ENCODE measurements around the gene ZNF91. TPM values are rescaled to one million over a fixed set of nuclear protein-coding genes. Genes with fewer than 3 reads are reported as not detected.

Gene ZNF91
- total and polyA plus RNA-seq, 9 of the 15 experiments (the other 6 are each of a cell fraction or from before 2014, with no cell fraction given), result 1.0 to 6.7 (median 3.2) TPM

DNA sequence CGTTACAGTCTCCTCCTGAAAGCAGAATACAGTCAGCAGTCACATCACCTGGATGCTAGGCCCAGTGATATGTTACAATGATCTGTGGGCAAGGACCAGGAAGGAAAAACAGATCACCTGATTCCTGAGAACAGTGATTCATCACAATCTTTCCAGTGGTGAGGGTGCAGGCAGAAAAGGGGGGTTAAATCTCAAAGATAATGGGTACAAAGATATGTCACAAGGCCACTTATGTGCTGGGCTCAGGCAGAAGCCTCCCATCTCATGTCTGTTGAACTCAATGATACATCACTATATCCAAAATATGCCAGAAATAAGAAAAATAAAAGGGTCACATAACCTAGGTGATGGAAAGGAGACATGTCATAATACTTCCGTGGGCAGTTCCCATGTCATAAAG, 10.8 kb upstream of the ZNF91 start:
- Histone ChIP-seq H3K36me3 (ENCODE audit: control insufficient read depth, insufficient read depth, low read length) (no peaks in the 10 kb centered on the region), H3K9ac (ENCODE audit: insufficient read depth in 1 of 2, low read depth in 2 of 2, low read length in 2 of 2) (no peak overlapping the region), H2AFZ (ENCODE audit: low read depth, low read length) (no peak overlapping the region), H3K27me3 (ENCODE audit: control insufficient read depth in 2 of 2, insufficient read depth in 2 of 2, low read length in 2 of 2) (no peaks in the 10 kb centered on the region), H3K27ac (ENCODE audit: extremely low read depth, low read depth, low read length) (no peak overlapping the region), H3K79me2 (ENCODE audit: control insufficient read depth, insufficient read depth, low read length) (no peaks in the 10 kb centered on the region), H3K4me1 (replicated peaks in 1 of 2; ENCODE audit: control insufficient read depth in 2 of 2, insufficient read depth in 2 of 2, low read length in 2 of 2) (no peaks in the 10 kb centered on the region), H3K4me2 (ENCODE audit: insufficient read depth, low read length) (no peak overlapping the region), H3K4me3 (no peak overlapping the region), H4K20me1 (replicated peaks; ENCODE audit: control insufficient read depth, insufficient read depth, low read length) (no peaks in the 10 kb centered on the region), H3K9me3 (replicated peaks; ENCODE audit: control insufficient read depth, insufficient read depth, low read depth, low read length) (no peaks in the 10 kb centered on the region; the same call in 1 of the 2 replicates), H3K9me1 (ENCODE audit: control insufficient read depth, insufficient read depth, low read length) (no peaks in the 10 kb centered on the region)
- intact Hi-C loops (cut with micrococcal nuclease) (no loop called here), in situ Hi-C loops (cut with MboI) (no loop called here)
- ATAC-seq (no peak), DNase-seq (ENCODE audit: extremely low read depth in 1 of 4, low spot score in 3 of 4) (no peak), FAIRE-seq (no peak)
- no TSS peak for BruUV-seq (replicated peaks)
- TF ChIP-seq FOS (IDR thresholded peaks at IDR 0.05; ENCODE audit: extremely low read depth, insufficient read length) (no peak), SRSF1 (IDR thresholded peaks at IDR 0.05; ENCODE audit: low read depth, low read length) (no peak), ETV6 (IDR thresholded peaks at IDR 0.05; ENCODE audit: borderline replicate concordance in 1 of 2, low read depth in 2 of 2, low read length in 1 of 2) (no peak), ETV6 (CRISPR knock-in tag; IDR thresholded peaks at IDR 0.05; ENCODE audit: borderline replicate concordance) (no peak), E2F3 (CRISPR knock-in tag; IDR thresholded peaks at IDR 0.05) (no peak)
- TF ChIP-seq, protein P1, sequence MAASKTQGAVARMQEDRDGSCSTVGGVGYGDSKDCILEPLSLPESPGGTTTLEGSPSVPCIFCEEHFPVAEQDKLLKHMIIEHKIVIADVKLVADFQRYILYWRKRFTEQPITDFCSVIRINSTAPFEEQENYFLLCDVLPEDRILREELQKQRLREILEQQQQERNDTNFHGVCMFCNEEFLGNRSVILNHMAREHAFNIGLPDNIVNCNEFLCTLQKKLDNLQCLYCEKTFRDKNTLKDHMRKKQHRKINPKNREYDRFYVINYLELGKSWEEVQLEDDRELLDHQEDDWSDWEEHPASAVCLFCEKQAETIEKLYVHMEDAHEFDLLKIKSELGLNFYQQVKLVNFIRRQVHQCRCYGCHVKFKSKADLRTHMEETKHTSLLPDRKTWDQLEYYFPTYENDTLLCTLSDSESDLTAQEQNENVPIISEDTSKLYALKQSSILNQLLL (CRISPR knock-in tag; IDR thresholded peaks at IDR 0.05; ENCODE audit: borderline replicate concordance), result no peak
- 0% methylated on average over 2 of the region's 2 CpGs for WGBS (ENCODE audit: insufficient coverage, low coverage, missing lambda C conversion rate)
- ChIA-PET CTCF (ENCODE audit: low intra/inter-chr PET ratio) (no interaction called here), POLR2A (no interaction called here)

Measured in K562 (cell line).